Measurements from ENCODE around the gene ENOPH1. TPM values are rescaled to one million over a fixed set of nuclear protein-coding genes. Genes with fewer than 3 reads are reported as not detected.

Gene ENOPH1
- total and polyA plus RNA-seq, 2 of the 13 experiments (the other 11 are each of a cell fraction or from before 2014, with no cell fraction given): 15.5 to 64.3 TPM

DNA sequence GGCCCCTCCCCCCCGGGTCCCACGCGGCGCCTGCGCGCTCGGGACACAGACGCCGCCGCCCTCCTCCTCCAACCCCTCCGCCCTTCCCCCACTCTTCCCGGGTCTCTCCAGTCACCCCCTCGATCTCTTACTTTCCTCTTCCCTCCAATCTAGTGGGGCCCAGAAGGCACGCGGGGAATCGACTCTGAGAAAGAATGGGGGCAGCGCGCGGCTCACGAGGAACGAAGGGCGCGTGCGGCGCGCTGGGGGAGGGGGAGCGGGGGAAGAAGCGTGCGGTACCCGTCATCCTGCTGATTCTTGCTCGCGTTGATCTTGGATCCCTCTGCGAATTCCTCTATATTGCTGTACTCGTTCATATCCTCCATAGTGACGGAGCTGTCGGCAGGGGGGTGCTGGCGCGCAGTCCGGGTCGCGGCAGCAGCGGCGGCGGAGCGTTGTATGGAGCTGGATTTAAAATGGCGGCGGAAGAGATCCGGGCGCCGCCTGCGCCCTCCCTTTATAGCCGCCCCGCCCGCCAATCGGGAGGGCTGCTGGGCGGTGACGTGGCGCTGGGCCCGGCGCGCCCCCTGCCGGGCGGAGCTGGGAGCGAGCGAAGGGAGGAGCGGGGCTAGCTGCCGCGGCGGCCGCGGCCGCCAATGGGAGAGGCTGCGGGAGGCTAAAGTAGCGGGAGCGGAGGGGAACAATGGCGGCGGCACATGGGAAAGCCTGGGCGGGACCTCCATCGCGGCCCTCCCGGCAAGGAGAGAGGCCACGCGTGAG, 1.2 kb upstream of the ENOPH1 start (continued):
- TF ChIP-seq, protein P1, sequence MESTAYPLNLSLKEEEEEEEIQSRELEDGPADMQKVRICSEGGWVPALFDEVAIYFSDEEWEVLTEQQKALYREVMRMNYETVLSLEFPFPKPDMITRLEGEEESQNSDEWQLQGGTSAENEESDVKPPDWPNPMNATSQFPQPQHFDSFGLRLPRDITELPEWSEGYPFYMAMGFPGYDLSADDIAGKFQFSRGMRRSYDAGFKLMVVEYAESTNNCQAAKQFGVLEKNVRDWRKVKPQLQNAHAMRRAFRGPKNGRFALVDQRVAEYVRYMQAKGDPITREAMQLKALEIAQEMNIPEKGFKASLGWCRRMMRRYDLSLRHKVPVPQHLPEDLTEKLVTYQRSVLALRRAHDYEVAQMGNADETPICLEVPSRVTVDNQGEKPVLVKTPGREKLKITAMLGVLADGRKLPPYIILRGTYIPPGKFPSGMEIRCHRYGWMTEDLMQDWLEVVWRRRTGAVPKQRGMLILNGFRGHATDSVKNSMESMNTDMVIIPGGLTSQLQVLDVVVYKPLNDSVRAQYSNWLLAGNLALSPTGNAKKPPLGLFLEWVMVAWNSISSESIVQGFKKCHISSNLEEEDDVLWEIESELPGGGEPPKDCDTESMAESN (CRISPR knock-in tag; conservative IDR thresholded peaks at IDR 0.05): no peak; the same call in 1 of the 2 replicates
- TF ChIP-seq SALL1 (CRISPR knock-in tag; IDR thresholded peaks at IDR 0.05) (peak; percentile 66; the same call in 1 of the 2 replicates), FOXP1 (IDR thresholded peaks at IDR 0.05) (no peak), FOXP1 (CRISPR knock-in tag; IDR thresholded peaks at IDR 0.05) (no peak), MTA1 (CRISPR knock-in tag; IDR thresholded peaks at IDR 0.05; ENCODE audit: borderline replicate concordance) (no peak), CBX1 (IDR thresholded peaks at IDR 0.05; ENCODE audit: low read depth) (no peak), ZNF331 (CRISPR knock-in tag; IDR thresholded peaks at IDR 0.05) (no peak), SOX6 (IDR thresholded peaks at IDR 0.05) (no peak), SOX6 (CRISPR knock-in tag; IDR thresholded peaks at IDR 0.05) (peak; percentile 52), ZBTB38 (CRISPR knock-in tag; IDR thresholded peaks at IDR 0.05) (peak; percentile 60), ZNF816 (CRISPR knock-in tag; IDR thresholded peaks at IDR 0.05; ENCODE audit: borderline replicate concordance) (peak; percentile 23), YEATS2 (CRISPR knock-in tag; IDR thresholded peaks at IDR 0.05; ENCODE audit: borderline replicate concordance) (peak; percentile 26; the same call in 1 of the 2 replicates), MZF1 (CRISPR knock-in tag; IDR thresholded peaks at IDR 0.05; ENCODE audit: borderline replicate concordance) (no peak), THAP11 (CRISPR knock-in tag; IDR thresholded peaks at IDR 0.05) (peak; percentile 50; the same call in 1 of the 2 replicates), JUNB (CRISPR knock-in tag; IDR thresholded peaks at IDR 0.05; ENCODE audit: borderline replicate concordance) (no peak)
- TF ChIP-seq, protein P2, sequence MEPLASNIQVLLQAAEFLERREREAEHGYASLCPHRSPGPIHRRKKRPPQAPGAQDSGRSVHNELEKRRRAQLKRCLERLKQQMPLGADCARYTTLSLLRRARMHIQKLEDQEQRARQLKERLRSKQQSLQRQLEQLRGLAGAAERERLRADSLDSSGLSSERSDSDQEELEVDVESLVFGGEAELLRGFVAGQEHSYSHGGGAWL (CRISPR knock-in tag; IDR thresholded peaks at IDR 0.05): peak; percentile 55; the same call in 1 of the 2 replicates
- TF ChIP-seq, protein P3, sequence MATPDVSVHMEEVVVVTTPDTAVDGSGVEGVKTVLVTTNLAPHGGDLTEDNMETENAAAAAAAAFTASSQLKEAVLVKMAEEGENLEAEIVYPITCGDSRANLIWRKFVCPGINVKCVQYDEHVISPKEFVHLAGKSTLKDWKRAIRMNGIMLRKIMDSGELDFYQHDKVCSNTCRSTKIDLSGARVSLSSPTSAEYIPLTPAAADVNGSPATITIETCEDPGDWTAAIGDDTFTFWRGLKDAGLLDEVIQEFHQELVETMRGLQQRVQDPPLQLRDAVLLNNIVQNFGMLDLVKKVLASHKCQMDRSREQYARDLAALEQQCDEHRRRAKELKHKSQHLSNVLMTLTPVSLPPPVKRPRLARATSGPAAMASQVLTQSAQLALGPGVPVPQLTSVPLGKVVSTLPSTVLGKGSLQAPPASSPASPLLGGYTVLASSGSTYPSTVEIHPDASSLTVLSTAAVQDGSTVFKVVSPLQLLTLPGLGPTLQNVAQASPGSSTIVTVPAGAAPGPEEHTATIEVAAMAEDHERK (CRISPR knock-in tag; IDR thresholded peaks at IDR 0.05; ENCODE audit: low read depth): 0 out of 2 replicates have a peak, but pooled peaks have one; percentile 7
- TF ChIP-seq, protein P4, sequence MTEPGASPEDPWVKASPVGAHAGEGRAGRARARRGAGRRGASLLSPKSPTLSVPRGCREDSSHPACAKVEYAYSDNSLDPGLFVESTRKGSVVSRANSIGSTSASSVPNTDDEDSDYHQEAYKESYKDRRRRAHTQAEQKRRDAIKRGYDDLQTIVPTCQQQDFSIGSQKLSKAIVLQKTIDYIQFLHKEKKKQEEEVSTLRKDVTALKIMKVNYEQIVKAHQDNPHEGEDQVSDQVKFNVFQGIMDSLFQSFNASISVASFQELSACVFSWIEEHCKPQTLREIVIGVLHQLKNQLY (CRISPR knock-in tag; IDR thresholded peaks at IDR 0.05): no peak
- TF ChIP-seq, protein P5, sequence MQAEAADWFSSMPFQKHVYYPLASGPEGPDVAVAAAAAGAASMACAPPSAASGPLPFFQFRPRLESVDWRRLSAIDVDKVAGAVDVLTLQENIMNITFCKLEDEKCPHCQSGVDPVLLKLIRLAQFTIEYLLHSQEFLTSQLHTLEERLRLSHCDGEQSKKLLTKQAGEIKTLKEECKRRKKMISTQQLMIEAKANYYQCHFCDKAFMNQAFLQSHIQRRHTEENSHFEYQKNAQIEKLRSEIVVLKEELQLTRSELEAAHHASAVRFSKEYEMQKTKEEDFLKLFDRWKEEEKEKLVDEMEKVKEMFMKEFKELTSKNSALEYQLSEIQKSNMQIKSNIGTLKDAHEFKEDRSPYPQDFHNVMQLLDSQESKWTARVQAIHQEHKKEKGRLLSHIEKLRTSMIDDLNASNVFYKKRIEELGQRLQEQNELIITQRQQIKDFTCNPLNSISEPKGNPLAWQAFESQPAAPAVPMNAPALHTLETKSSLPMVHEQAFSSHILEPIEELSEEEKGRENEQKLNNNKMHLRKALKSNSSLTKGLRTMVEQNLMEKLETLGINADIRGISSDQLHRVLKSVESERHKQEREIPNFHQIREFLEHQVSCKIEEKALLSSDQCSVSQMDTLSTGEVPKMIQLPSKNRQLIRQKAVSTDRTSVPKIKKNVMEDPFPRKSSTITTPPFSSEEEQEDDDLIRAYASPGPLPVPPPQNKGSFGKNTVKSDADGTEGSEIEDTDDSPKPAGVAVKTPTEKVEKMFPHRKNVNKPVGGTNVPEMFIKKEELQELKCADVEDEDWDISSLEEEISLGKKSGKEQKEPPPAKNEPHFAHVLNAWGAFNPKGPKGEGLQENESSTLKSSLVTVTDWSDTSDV (CRISPR knock-in tag; IDR thresholded peaks at IDR 0.05): no peak
- TF ChIP-seq, protein P6, sequence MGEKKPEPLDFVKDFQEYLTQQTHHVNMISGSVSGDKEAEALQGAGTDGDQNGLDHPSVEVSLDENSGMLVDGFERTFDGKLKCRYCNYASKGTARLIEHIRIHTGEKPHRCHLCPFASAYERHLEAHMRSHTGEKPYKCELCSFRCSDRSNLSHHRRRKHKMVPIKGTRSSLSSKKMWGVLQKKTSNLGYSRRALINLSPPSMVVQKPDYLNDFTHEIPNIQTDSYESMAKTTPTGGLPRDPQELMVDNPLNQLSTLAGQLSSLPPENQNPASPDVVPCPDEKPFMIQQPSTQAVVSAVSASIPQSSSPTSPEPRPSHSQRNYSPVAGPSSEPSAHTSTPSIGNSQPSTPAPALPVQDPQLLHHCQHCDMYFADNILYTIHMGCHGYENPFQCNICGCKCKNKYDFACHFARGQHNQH (CRISPR knock-in tag; IDR thresholded peaks at IDR 0.05): peak; percentile 66
- TF ChIP-seq, protein P7, sequence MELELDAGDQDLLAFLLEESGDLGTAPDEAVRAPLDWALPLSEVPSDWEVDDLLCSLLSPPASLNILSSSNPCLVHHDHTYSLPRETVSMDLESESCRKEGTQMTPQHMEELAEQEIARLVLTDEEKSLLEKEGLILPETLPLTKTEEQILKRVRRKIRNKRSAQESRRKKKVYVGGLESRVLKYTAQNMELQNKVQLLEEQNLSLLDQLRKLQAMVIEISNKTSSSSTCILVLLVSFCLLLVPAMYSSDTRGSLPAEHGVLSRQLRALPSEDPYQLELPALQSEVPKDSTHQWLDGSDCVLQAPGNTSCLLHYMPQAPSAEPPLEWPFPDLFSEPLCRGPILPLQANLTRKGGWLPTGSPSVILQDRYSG (CRISPR knock-in tag; IDR thresholded peaks at IDR 0.05): peak; percentile 33; the same call in 1 of the 2 replicates
